Measurements from ENCODE around the gene CCDC86.

DNA sequence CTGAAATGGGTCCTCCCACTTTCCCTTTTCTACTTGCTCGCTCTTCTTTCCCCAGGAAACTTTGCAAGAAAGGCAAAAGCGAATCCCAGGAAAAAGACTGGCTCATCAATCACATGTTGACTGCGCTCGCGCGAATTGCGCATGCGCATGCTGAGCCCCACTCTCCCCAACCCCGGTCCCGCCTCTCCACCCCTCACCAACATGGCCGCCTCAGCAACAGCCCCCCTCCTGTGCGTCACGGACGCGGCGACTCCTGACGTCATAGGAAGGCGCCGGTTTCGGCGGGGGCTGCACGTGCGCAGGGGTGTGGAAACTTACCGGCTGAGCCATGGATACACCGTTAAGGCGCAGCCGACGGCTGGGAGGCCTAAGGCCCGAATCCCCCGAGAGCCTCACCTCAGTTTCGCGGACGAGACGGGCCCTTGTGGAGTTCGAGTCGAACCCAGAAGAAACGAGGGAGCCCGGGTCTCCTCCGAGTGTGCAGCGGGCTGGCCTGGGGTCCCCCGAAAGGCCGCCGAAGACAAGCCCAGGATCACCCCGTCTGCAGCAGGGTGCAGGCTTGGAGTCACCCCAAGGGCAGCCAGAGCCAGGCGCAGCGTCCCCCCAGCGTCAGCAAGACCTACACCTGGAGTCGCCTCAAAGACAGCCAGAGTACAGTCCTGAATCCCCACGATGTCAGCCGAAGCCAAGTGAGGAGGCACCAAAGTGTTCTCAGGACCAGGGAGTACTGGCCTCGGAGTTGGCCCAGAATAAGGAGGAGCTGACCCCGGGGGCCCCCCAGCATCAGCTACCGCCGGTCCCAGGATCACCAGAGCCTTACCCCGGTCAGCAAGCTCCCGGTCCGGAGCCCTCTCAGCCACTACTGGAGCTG is at the start of gene CCDC86:
- TF ChIP-seq, protein P1, sequence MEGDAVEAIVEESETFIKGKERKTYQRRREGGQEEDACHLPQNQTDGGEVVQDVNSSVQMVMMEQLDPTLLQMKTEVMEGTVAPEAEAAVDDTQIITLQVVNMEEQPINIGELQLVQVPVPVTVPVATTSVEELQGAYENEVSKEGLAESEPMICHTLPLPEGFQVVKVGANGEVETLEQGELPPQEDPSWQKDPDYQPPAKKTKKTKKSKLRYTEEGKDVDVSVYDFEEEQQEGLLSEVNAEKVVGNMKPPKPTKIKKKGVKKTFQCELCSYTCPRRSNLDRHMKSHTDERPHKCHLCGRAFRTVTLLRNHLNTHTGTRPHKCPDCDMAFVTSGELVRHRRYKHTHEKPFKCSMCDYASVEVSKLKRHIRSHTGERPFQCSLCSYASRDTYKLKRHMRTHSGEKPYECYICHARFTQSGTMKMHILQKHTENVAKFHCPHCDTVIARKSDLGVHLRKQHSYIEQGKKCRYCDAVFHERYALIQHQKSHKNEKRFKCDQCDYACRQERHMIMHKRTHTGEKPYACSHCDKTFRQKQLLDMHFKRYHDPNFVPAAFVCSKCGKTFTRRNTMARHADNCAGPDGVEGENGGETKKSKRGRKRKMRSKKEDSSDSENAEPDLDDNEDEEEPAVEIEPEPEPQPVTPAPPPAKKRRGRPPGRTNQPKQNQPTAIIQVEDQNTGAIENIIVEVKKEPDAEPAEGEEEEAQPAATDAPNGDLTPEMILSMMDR (conservative IDR thresholded peaks at IDR 0.05), result no peak
- TF ChIP-seq ZFX (IDR thresholded peaks at IDR 0.05), result peak; percentile 62; the same call in 1 of the 2 replicates
